Urinary bladder (tissue), 4 donors: ENCODE results near the gene PDGFB. TPM values are rescaled to one million over a fixed set of nuclear protein-coding genes. Genes with fewer than 3 reads are reported as not detected.

Experiments used
- DNase-seq: peaks from one replicate; pipeline ENCODE4 v3.0.0-alpha.2; 2015; ENCODE audit errors: extremely low spot score
- H3K27ac ChIP-seq: one replicate; pipeline ENCODE4 v1.5.1; 2013; ENCODE audit warnings: low read depth, mild to moderate bottlenecking, moderate library complexity
- H3K36me3 ChIP-seq: one replicate; pipeline ENCODE4 v1.6.1; 2013; ENCODE audit warnings: mild to moderate bottlenecking, moderate library complexity; ENCODE audit not compliant: insufficient read depth
- H3K4me1 ChIP-seq: one replicate; pipeline ENCODE4 v1.6.1; 2013; ENCODE audit warnings: mild to moderate bottlenecking, moderate library complexity; ENCODE audit not compliant: insufficient read depth
- H3K4me3 ChIP-seq: one replicate; pipeline ENCODE4 v1.5.1; 2013; ENCODE audit warnings: low read depth, low read length
- WGBS: extraction: QIAGEN DNeasy Blood & Tissue Kit; methylation state at CpG from one replicate; pipeline ENCODE4 v1.1.7; 2013; 5-methylcytosine and 5-hydroxymethylcytosine counted together
- polyA plus RNA-seq: library from polyadenylated mRNA; stranded (reverse); fragments of 200-250 nt; gene quantifications from one replicate; pipeline ENCODE4 v1.2.3, GENCODE V29; 2013
- total RNA-seq: library from RNA; depleted of rRNA; stranded (reverse); fragments of >200 nt; gene quantifications from one replicate; pipeline ENCODE4 v1.2.3, GENCODE V29; 2014
- donor health status: healthy with polysubstance abuse.
- donor health status: healthy.

Gene PDGFB
- total RNA-seq, result 5.8 TPM
- 12.3 TPM for polyA plus RNA-seq

- Histone ChIP-seq H3K36me3 (no peaks in the 10 kb centered on the region), H3K27ac (peak within 1 kb of the TSS; percentile 15), H3K4me3 (peak within 1 kb of the TSS; percentile 60), H3K4me1 (no peaks in the 10 kb centered on the region)
- WGBS, result under 1% methylated on average over 68 of the region's 68 CpGs
- no peak for DNase-seq
These were observed at the start of gene PDGFB for GRCh38 chr22:39244496-39245129. PDGFB (minus strand) TSS chr22:39244982; CDS start chr22:39243963, 1,019 bp downstream.

- Histone ChIP-seq H3K4me3 (no peak overlapping the region), H3K36me3 (no peaks in the 10 kb centered on the region), H3K4me1 (peaks cover 2% of the 10 kb centered on the region), H3K27ac (no peak overlapping the region)
- DNase-seq, result no peak
- WGBS, result 83% methylated on average over 15 of the region's 15 CpGs
These were observed 49.1 kb upstream of the PDGFB start for GRCh38 chr22:39293766-39294368.

- H3K4me3 ChIP-seq, result no peak overlapping the region
- no peaks in the 10 kb centered on the region for H3K36me3 ChIP-seq
- H3K4me1 ChIP-seq, result peaks cover 2% of the 10 kb centered on the region
- peak overlapping the region; percentile 59 for H3K27ac ChIP-seq
- DNase-seq, result no peak
- 36% methylated on average over 12 of the region's 12 CpGs for WGBS
These were observed 47.8 kb upstream of the PDGFB start for GRCh38 chr22:39292561-39293074.

GRCh38 chr22:39292031-39292462 is 47.3 kb upstream of the PDGFB start:
- no peaks in the 10 kb centered on the region for H3K36me3 ChIP-seq
- H3K27ac ChIP-seq, result peak overlapping the region; percentile 59
- H3K4me3 ChIP-seq, result no peak overlapping the region
- no peak for DNase-seq
- no peaks in the 10 kb centered on the region for H3K4me1 ChIP-seq
- 74% methylated on average over 19 of the region's 19 CpGs for WGBS

GRCh38 chr22:39291523-39291922 is 46.7 kb upstream of the PDGFB start:
- H3K27ac ChIP-seq, result no peak overlapping the region
- no peak overlapping the region for H3K4me3 ChIP-seq
- H3K36me3 ChIP-seq, result no peaks in the 10 kb centered on the region
- no peaks in the 10 kb centered on the region for H3K4me1 ChIP-seq
- no peak for DNase-seq
- 90% methylated on average over 10 of the region's 10 CpGs for whole genome bisulfite sequencing

GRCh38 chr22:39290724-39291161 is 46.0 kb upstream of the PDGFB start:
- Histone ChIP-seq H3K36me3 (no peaks in the 10 kb centered on the region), H3K4me3 (no peak overlapping the region), H3K27ac (no peak overlapping the region), H3K4me1 (no peaks in the 10 kb centered on the region)
- DNase-seq, result no peak
- WGBS, result 36% methylated on average over 17 of the region's 17 CpGs

- 87% methylated on average over 16 of the region's 16 CpGs for WGBS
- no peak for DNase-seq
- no peak overlapping the region for H3K27ac ChIP-seq
- H3K4me3 ChIP-seq, result no peak overlapping the region
- H3K36me3 ChIP-seq, result no peaks in the 10 kb centered on the region
- H3K4me1 ChIP-seq, result no peaks in the 10 kb centered on the region
These were observed 45.4 kb upstream of the PDGFB start for GRCh38 chr22:39289975-39290720.

GRCh38 chr22:39289533-39289932 is 44.8 kb upstream of the PDGFB start:
- H3K4me1 ChIP-seq, result no peaks in the 10 kb centered on the region
- no peak for DNase-seq
- H3K27ac ChIP-seq, result no peak overlapping the region
- no peak overlapping the region for H3K4me3 ChIP-seq
- no peaks in the 10 kb centered on the region for H3K36me3 ChIP-seq
- 79% methylated on average over 14 of the region's 14 CpGs for WGBS

- Histone ChIP-seq H3K4me1 (no peaks in the 10 kb centered on the region), H3K27ac (no peak overlapping the region), H3K4me3 (no peak overlapping the region), H3K36me3 (no peaks in the 10 kb centered on the region)
- no peak for DNase-seq
- 95% methylated on average over 13 of the region's 13 CpGs for WGBS
These were observed 43.5 kb upstream of the PDGFB start for GRCh38 chr22:39288135-39288898.

GRCh38 chr22:39287076-39287725 is 42.4 kb upstream of the PDGFB start:
- Histone ChIP-seq H3K4me3 (no peak overlapping the region), H3K27ac (no peak overlapping the region), H3K4me1 (no peaks in the 10 kb centered on the region), H3K36me3 (no peaks in the 10 kb centered on the region)
- DNase-seq, result no peak
- WGBS, result 61% methylated on average over 8 of the region's 8 CpGs

- 88% methylated on average over 3 of the region's 3 CpGs for WGBS
- H3K4me3 ChIP-seq, result no peak overlapping the region
- no peaks in the 10 kb centered on the region for H3K36me3 ChIP-seq
- H3K27ac ChIP-seq, result no peak overlapping the region
- no peaks in the 10 kb centered on the region for H3K4me1 ChIP-seq
- DNase-seq, result no peak
These were observed 40.2 kb upstream of the PDGFB start for GRCh38 chr22:39284983-39285382.

GRCh38 chr22:39284142-39284980 is 39.6 kb upstream of the PDGFB start:
- H3K4me1 ChIP-seq, result no peaks in the 10 kb centered on the region
- no peak overlapping the region for H3K27ac ChIP-seq
- no peaks in the 10 kb centered on the region for H3K36me3 ChIP-seq
- no peak overlapping the region for H3K4me3 ChIP-seq
- DNase-seq, result no peak
- 93% methylated on average over 19 of the region's 19 CpGs for WGBS
